ENCODE results near the gene VPS45.

The VPS45 gene

DNA sequence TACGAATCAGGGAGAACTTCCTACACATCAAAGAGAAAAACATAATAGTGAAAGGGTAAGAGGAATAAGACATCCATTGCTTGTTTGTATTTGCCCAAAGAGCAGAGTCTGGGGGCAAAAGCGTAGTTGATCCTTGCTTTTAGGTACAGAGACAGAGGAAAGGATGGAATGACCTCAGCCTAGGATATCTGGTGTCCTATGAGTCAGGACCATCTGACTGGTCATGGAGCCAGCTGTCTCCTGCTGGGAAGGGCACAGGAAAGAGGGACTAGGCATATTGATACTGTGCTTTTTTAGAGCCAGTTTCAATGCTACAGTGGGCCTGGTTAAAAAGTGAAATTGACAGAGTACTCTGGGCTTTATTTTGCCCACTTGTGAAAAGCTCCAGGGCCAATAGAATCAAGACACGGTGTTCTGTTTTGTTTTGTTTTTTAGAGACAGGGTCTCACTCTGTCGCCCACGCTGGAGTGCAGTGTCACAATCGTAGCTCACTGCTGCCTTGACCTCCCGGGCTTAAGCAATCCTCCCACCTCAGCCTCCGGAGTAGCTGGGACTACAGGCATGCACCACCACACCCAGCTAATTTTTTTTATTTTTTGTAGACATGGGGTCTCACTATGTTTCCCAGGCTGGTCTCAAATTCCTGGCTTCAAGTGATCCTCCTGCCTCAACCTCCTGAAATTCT lies 85.3 kb downstream of the VPS45 start:
- Histone ChIP-seq H3K27me3 (ENCODE audit: control insufficient read depth in 2 of 2, insufficient read depth in 2 of 2, low read length in 2 of 2) (peaks cover 5 to 10% of the 10 kb centered on the region in 2 donors), H3K9ac (ENCODE audit: low read depth in 1 of 2, low read length in 2 of 2) (no peak overlapping the region), H3K27ac (ENCODE audit: low read depth in 2 of 2, low read length in 2 of 2) (peak overlapping the region in 1 of 2 donors; percentile 62), H3K9me3 (ENCODE audit: control insufficient read depth in 2 of 2, low read length in 2 of 2) (no peaks in the 10 kb centered on the region), H3K4me1 (ENCODE audit: control insufficient read depth in 2 of 2, insufficient read depth in 2 of 2, low read length in 2 of 2) (peaks cover 7 to 15% of the 10 kb centered on the region in 2 donors), H3K4me3 (ENCODE audit: low read length in 2 of 2) (peak overlapping the region in 1 of 2 donors; percentile 61), H3K36me3 (ENCODE audit: control insufficient read depth in 2 of 2, insufficient read depth in 2 of 2, low read length in 2 of 2) (peaks cover 16 to 30% of the 10 kb centered on the region in 2 donors)

GRCh38 chr1:150154143-150154542 lies 86.6 kb downstream of the VPS45 start:
- no peak overlapping the region for H3K9ac ChIP-seq (ENCODE audit: low read depth in 1 of 2, low read length in 2 of 2)
- H3K36me3 ChIP-seq (ENCODE audit: control insufficient read depth in 2 of 2, insufficient read depth in 2 of 2, low read length in 2 of 2): peaks cover 16 to 30% of the 10 kb centered on the region in 2 donors
- no peak overlapping the region for H3K4me3 ChIP-seq (ENCODE audit: low read length in 2 of 2)
- H3K9me3 ChIP-seq (ENCODE audit: control insufficient read depth in 2 of 2, low read length in 2 of 2): no peaks in the 10 kb centered on the region
- H3K27me3 ChIP-seq (ENCODE audit: control insufficient read depth in 2 of 2, insufficient read depth in 2 of 2, low read length in 2 of 2): peaks cover 5 to 10% of the 10 kb centered on the region in 2 donors
- peak overlapping the region in 1 of 2 donors; percentile 13 for H3K27ac ChIP-seq (ENCODE audit: low read depth in 2 of 2, low read length in 2 of 2)
- peaks cover 10 to 13% of the 10 kb centered on the region in 2 donors for H3K4me1 ChIP-seq (ENCODE audit: control insufficient read depth in 2 of 2, insufficient read depth in 2 of 2, low read length in 2 of 2)

- Histone ChIP-seq H3K36me3 (ENCODE audit: control insufficient read depth in 2 of 2, insufficient read depth in 2 of 2, low read length in 2 of 2) (peaks cover 16 to 30% of the 10 kb centered on the region in 2 donors), H3K9me3 (ENCODE audit: control insufficient read depth in 2 of 2, low read length in 2 of 2) (no peaks in the 10 kb centered on the region), H3K4me3 (ENCODE audit: low read length in 2 of 2) (no peak overlapping the region), H3K27ac (ENCODE audit: low read depth in 2 of 2, low read length in 2 of 2) (peak overlapping the region in 1 of 2 donors; percentile 26), H3K27me3 (ENCODE audit: control insufficient read depth in 2 of 2, insufficient read depth in 2 of 2, low read length in 2 of 2) (peaks cover 5 to 10% of the 10 kb centered on the region in 2 donors), H3K4me1 (ENCODE audit: control insufficient read depth in 2 of 2, insufficient read depth in 2 of 2, low read length in 2 of 2) (peaks cover 14 to 20% of the 10 kb centered on the region in 2 donors), H3K9ac (ENCODE audit: low read depth in 1 of 2, low read length in 2 of 2) (peak overlapping the region in 1 of 2 donors; percentile 5)
Measured at GRCh38 chr1:150155413-150156071, 88.0 kb downstream of the VPS45 start.

DNA sequence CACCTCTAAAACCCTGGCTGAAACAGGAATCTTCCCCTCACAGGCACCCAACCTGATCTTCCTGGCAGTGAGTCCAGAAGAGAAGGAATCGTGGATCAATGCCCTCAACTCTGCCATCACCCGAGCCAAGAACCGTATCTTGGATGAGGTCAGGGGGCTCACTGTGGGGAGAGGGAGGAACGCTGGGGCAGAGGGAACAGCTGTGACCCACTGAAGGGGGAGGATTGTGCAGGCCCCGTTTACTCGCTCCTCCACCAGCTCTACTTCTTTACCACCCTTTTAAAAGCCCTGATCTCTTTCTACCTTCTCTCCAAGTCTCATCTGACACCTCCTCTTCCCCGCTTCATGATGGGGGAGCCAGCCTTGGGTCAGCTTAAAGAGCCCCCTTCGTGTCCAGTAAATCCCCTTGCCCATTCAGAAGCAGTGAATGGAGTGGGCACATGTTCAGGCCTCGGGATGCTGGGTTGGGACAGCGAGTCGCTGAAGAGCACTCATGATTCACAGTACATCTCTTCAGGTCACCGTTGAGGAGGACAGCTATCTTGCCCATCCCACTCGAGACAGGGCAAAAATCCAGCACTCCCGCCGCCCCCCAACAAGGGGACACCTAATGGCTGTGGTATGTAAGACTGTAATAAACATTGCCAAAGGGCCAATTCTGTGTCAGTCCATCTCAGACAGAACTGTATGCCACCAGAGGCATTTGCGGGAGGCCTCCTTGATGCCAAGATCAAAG lies 89.5 kb downstream of the VPS45 start:
- Histone ChIP-seq H3K27me3 (ENCODE audit: control insufficient read depth in 2 of 2, insufficient read depth in 2 of 2, low read length in 2 of 2) (no peaks in the 10 kb centered on the region), H3K27ac (ENCODE audit: low read depth in 2 of 2, low read length in 2 of 2) (no peak overlapping the region), H3K4me3 (ENCODE audit: low read length in 2 of 2) (no peak overlapping the region), H3K9me3 (ENCODE audit: control insufficient read depth in 2 of 2, low read length in 2 of 2) (no peaks in the 10 kb centered on the region), H3K36me3 (ENCODE audit: control insufficient read depth in 2 of 2, insufficient read depth in 2 of 2, low read length in 2 of 2) (peaks cover 16 to 30% of the 10 kb centered on the region in 2 donors), H3K4me1 (ENCODE audit: control insufficient read depth in 2 of 2, insufficient read depth in 2 of 2, low read length in 2 of 2) (peaks cover 11 to 27% of the 10 kb centered on the region in 2 donors), H3K9ac (ENCODE audit: low read depth in 1 of 2, low read length in 2 of 2) (no peak overlapping the region)

DNA sequence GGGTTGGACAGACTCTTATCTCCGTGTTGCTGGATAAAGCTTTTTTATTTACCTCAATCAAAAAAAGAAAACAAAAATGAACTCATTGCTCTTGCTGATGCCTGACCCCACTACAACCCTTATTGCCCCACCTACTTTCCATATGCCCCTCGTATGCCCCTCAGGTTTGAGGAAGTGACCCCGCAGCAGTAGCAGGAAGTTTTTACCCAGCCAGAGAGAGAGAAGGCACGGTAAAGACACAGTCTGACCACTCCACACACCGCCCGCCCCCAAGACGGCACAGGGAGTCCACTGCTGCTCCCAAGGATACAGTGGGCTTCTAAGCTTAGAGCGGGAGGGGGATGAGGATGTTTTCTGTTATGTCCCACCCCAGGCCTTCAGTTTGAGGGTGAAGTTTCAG lies 92.0 kb downstream of the VPS45 start:
- H3K4me1 ChIP-seq (ENCODE audit: control insufficient read depth in 2 of 2, insufficient read depth in 2 of 2, low read length in 2 of 2): peaks cover 23 to 37% of the 10 kb centered on the region in 2 donors
- H3K36me3 ChIP-seq (ENCODE audit: control insufficient read depth in 2 of 2, insufficient read depth in 2 of 2, low read length in 2 of 2): peaks cover 9 to 22% of the 10 kb centered on the region in 2 donors
- H3K9ac ChIP-seq (ENCODE audit: low read depth in 1 of 2, low read length in 2 of 2): no peak overlapping the region
- H3K27me3 ChIP-seq (ENCODE audit: control insufficient read depth in 2 of 2, insufficient read depth in 2 of 2, low read length in 2 of 2): no peaks in the 10 kb centered on the region
- peak overlapping the region; percentile 56 to 87 for H3K27ac ChIP-seq (ENCODE audit: low read depth in 2 of 2, low read length in 2 of 2)
- no peaks in the 10 kb centered on the region for H3K9me3 ChIP-seq (ENCODE audit: control insufficient read depth in 2 of 2, low read length in 2 of 2)
- peak overlapping the region in 1 of 2 donors; percentile 22 for H3K4me3 ChIP-seq (ENCODE audit: low read length in 2 of 2)

DNA sequence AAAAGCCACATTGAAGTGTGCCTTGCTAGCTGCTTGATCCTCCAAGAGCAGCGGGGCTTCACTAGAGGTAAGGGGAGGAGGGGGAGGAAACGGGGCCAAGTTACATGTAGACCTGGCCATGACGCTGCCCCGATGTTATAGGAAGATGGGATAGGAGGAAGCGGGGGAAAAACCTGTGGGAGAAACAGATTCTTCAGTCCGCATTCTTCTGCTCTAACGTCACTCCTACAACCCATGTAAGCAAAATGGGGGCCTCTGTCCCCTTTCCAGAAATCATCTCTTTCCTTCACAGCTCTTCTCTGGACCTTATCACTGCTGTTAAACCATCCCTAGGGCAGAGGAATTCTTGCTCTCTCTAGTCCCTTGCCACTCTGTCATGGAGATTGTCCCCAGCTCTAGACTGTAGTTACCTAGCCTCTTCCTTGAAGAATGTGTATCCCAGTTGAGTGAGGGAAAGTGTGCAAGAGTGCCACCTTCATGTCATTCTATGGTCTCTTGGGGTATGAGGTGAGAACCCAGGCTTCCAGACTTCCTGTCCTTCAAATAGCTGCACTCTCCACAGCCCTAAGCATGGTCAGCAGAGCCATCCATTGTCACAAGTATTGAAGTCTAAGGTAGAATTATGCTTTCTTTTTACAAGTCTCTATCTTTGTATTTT lies 93.5 kb downstream of the VPS45 start:
- Histone ChIP-seq H3K4me1 (ENCODE audit: control insufficient read depth in 2 of 2, insufficient read depth in 2 of 2, low read length in 2 of 2) (peaks cover 23 to 37% of the 10 kb centered on the region in 2 donors), H3K4me3 (ENCODE audit: low read length in 2 of 2) (peak overlapping the region in 1 of 2 donors; percentile 51), H3K27ac (ENCODE audit: low read depth in 2 of 2, low read length in 2 of 2) (peak overlapping the region; percentile 87), H3K36me3 (ENCODE audit: control insufficient read depth in 2 of 2, insufficient read depth in 2 of 2, low read length in 2 of 2) (peaks cover 9 to 14% of the 10 kb centered on the region in 2 donors), H3K9me3 (ENCODE audit: control insufficient read depth in 2 of 2, low read length in 2 of 2) (no peaks in the 10 kb centered on the region), H3K27me3 (ENCODE audit: control insufficient read depth in 2 of 2, insufficient read depth in 2 of 2, low read length in 2 of 2) (no peaks in the 10 kb centered on the region), H3K9ac (ENCODE audit: low read depth in 1 of 2, low read length in 2 of 2) (no peak overlapping the region)

GRCh38 chr1:150161747-150162581 lies 94.4 kb downstream of the VPS45 start:
- Histone ChIP-seq H3K9me3 (ENCODE audit: control insufficient read depth in 2 of 2, low read length in 2 of 2) (no peaks in the 10 kb centered on the region), H3K4me1 (ENCODE audit: control insufficient read depth in 2 of 2, insufficient read depth in 2 of 2, low read length in 2 of 2) (peaks cover 23 to 37% of the 10 kb centered on the region in 2 donors), H3K9ac (ENCODE audit: low read depth in 1 of 2, low read length in 2 of 2) (peak overlapping the region; percentile 66 to 79), H3K27me3 (ENCODE audit: control insufficient read depth in 2 of 2, insufficient read depth in 2 of 2, low read length in 2 of 2) (no peaks in the 10 kb centered on the region), H3K27ac (ENCODE audit: low read depth in 2 of 2, low read length in 2 of 2) (peak overlapping the region; percentile 87), H3K36me3 (ENCODE audit: control insufficient read depth in 2 of 2, insufficient read depth in 2 of 2, low read length in 2 of 2) (peaks cover 6 to 7% of the 10 kb centered on the region in 2 donors), H3K4me3 (ENCODE audit: low read length in 2 of 2) (no peak overlapping the region)

DNA sequence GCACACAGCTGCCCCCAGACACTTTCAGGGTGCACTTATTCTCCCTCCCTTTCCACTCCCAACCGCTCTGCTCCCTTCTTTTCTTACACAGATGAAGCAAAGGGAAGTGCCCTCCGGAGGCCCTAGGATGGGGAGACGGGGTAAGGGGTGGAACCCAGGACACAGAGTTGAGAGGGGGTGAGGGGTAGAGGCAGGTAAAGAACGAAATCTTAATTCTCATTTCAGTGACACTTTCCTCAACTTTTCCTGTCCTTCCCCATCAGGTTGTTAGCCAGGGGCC lies 94.9 kb downstream of the VPS45 start:
- peak overlapping the region; percentile 87 for H3K27ac ChIP-seq (ENCODE audit: low read depth in 2 of 2, low read length in 2 of 2)
- H3K9ac ChIP-seq (ENCODE audit: low read depth in 1 of 2, low read length in 2 of 2): peak overlapping the region; percentile 66 to 79
- peaks cover 23 to 37% of the 10 kb centered on the region in 2 donors for H3K4me1 ChIP-seq (ENCODE audit: control insufficient read depth in 2 of 2, insufficient read depth in 2 of 2, low read length in 2 of 2)
- peak overlapping the region; percentile 53 to 62 for H3K4me3 ChIP-seq (ENCODE audit: low read length in 2 of 2)
- H3K36me3 ChIP-seq (ENCODE audit: control insufficient read depth in 2 of 2, insufficient read depth in 2 of 2, low read length in 2 of 2): peaks cover 2 to 4% of the 10 kb centered on the region in 2 donors
- no peaks in the 10 kb centered on the region for H3K27me3 ChIP-seq (ENCODE audit: control insufficient read depth in 2 of 2, insufficient read depth in 2 of 2, low read length in 2 of 2)
- no peaks in the 10 kb centered on the region for H3K9me3 ChIP-seq (ENCODE audit: control insufficient read depth in 2 of 2, low read length in 2 of 2)
